HG03378 (cell line): Measurements from ENCODE around the gene WWOX.

Source experiments
- ATAC-seq: cut with Tn5 transposase; IDR thresholded peaks from one replicate; pipeline ENCODE4 v1.9.1; 2021; ENCODE audit warnings: mild to moderate bottlenecking, moderate library complexity; ENCODE audit not compliant: unreplicated experiment

Gene WWOX

DNA sequence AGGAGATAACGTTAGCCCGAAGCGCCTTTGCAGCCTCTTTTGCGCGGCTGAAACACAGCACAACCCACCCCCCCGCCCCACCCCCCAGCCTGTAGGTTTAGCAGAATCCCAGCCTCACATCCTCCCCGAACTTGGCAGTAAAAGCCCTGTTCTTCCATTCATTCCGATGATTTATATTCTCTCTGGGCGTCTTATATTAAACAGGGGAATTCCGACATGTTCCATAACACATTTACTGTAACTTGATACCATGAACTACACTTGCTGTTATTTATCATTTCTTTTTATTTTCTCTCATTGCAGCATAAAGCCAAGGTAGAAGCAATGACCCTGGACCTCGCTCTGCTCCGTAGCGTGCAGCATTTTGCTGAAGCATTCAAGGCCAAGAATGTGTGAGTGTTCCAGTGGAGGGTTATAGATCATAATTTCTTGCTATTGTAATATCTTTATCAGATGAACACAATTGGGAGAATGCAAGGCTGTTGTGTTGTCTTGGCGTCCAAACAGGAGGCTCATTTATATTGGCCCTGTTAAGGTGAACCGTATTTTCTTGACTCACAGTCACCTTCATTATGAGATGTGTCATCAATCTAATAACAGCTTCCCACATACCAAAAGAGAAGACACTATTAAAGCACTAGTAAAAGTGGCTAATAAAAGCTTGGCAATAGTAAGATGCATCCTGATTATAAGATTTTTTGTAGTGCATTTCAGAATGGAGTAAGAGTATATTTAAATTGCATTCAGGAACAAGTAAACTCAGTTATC is 287.3 kb downstream of the WWOX start:
- no peak for ATAC-seq

GRCh38 chr16:78389009-78389498 is 289.6 kb downstream of the WWOX start:
- no peak for ATAC-seq

DNA sequence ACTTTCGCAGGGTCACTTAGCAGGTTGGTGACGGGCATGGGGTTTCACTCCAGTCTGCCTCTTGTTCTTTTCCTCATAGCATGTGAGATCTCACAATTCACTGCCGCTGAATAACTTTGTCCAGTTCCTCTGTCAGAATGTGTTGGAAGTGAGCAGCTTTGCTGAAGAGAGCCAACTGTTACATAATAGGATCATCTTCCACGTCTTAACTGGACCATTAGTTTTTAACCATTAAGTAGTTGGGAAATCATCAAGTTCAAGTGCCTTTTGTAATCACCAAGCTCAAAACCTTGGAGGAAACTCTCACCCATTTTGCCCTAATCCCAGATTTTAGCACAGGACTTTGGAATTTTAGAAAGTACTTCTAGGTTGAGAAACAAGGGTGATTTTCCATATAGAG is 290.6 kb downstream of the WWOX start:
- ATAC-seq = no peak

- ATAC-seq = no peak
Measured at GRCh38 chr16:78390508-78391324, 291.3 kb downstream of the WWOX start.

DNA sequence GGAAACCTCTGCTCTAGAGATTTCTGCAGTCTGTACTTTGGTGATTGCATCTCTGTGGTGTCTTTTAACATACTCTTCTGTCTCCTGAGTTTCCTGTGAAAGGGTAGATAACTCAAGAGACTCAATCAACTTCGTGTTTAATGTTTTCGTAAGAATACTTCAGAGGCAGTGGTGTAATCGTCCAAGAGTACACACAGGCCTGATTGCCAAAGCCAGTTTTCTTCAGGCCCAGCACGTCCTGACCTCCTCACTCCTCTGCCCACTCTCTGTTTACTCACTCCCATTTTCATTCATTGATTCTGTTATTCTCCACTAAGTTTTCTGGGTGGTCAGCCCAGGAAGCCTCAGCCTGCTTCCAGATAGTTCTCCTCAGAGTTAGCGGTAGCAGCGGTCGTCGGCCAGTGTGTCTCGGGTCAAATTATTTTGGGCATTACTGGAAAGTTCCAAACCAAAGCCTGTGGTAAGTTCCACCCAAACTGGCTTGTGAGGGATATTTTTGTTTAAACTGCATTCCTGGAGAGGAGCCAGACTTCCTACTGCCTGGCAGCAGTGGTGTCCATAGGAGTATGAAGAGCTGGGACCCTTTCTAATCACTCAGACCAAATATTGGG is 293.2 kb downstream of the WWOX start:
- no peak for ATAC-seq

- no peak for ATAC-seq
Measured at GRCh38 chr16:78395035-78395434, 295.6 kb downstream of the WWOX start.

GRCh38 chr16:78396046-78396445 is 296.6 kb downstream of the WWOX start:
- no peak for ATAC-seq

DNA sequence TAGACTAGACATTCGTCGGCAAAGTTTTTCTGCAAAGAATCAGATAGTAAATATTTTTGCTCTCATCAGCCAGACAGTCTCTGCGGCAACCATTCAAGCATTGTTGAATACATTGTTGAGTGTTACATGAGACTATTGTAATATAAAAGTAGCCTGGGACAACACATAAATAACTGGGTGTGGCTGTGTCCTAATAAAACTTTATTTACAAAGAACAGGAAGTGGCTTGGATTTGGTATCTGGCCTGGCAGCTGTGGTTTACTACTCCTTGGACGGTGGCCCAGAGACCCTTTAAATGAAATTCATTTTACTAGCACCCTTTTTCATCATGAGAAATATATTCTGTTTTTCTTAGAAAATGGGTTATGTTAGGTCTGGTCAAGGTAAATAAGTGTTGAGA is 297.2 kb downstream of the WWOX start:
- no peak for ATAC-seq

DNA sequence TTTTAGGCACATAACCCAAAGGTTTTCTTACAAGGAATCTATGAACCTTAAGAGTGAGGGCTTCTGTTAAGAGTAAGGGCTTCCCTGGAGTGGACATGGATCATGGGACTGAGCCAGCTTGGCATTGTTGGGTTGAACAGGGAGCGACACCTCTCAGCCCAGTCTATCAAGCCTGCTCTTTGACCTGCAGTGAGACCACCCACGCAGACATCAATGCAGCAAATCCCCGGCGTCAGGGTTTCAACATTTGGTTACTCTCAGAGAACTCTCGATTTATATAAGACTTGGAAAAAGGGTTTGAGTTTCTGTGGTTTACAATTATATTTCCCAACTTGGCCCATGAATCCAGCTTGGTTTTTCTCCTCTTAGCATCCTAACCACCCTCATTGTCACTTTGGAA is 299.9 kb downstream of the WWOX start:
- ATAC-seq = no peak

DNA sequence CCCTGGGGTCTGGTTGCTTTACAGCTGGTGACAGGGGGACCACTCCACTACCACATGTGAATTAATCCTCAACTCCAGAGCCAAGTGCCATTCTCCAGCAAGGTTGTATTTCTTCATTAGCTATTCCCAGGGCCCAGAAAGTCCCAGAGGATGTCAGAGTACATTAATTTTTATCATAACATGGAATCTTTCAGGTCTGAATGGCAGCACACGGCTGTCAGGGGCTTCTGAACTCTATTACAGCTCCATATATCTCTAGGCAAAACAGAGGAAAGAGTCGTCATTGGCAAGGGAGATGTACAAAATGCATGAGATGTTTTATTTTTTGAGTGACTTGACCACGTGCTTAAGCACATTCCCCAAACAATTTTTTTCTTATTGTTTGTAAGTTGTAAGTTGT is 303.4 kb downstream of the WWOX start:
- ATAC-seq = no peak

- ATAC-seq = no peak
Measured at GRCh38 chr16:78405040-78405439, 305.6 kb downstream of the WWOX start.

- ATAC-seq = no peak
Measured at GRCh38 chr16:78405833-78406232, 306.4 kb downstream of the WWOX start.

GRCh38 chr16:78407191-78407590 is 307.7 kb downstream of the WWOX start:
- ATAC-seq = no peak

- ATAC-seq = no peak
Measured at GRCh38 chr16:78413651-78414050, 314.2 kb downstream of the WWOX start.

DNA sequence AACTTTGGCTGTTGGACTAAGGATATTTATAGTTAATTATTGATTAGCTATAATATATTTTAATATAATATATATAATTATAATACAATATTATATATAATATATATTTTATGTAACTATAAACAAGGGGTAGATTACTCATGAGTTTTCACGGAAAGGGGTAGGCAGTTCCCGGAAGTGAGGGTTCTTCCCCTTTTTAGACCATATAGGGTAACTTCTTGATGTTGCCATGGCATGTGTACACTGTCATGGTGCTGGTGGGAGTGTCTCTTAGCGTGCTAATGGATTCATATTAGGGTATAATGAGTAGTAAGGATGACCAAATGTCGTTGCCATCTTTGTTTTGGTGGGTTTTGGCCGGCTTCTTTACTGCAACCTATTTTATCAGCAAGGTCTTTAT is 315.6 kb downstream of the WWOX start:
- no peak for ATAC-seq

- ATAC-seq = no peak
Measured at GRCh38 chr16:78415669-78416068, 316.2 kb downstream of the WWOX start.

GRCh38 chr16:78416400-78416799 is 316.9 kb downstream of the WWOX start:
- no peak for ATAC-seq

DNA sequence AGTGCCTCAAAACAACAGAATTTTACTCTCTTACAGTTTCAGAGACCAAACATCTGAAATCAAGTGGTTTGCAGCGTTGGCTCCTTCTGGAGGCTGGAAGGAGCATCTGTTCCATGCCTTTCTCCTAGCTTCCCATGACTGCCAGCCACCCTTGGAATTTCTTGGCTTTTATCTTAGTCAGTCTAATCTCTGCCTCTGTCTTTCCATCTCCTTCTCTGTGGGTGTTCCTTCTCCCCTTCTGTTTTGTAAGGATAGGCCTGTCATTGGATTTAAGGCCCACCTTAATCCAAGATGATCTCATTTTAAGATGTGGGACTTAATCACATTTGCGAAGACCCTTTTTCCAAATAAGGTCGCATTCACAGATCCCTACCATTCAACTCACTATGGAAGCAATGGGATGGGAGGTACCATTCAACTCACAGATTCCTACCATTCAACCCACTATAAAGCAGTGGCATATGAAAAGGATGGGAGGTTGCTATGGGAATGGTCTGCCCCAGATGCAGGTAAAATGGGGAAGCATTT is 321.8 kb downstream of the WWOX start:
- no peak for ATAC-seq

DNA sequence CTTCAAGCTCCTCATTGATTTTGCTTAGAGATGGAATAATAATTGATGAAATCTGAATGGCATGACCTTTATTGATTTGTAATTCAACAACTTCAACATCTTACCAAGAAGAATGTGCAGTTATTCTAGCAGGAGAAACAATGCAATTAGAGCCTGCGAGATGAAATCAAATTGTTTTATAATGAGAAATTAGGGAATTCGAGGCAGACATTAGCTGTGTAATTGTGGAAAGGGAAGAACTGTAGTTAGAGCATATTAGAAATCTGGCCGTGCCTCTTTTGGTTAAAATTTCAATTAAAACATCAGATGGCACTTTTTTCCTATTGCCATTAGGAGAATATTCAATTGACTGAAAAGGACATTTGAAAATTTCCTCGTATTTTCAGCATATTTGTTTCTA is 325.8 kb downstream of the WWOX start:
- no peak for ATAC-seq

DNA sequence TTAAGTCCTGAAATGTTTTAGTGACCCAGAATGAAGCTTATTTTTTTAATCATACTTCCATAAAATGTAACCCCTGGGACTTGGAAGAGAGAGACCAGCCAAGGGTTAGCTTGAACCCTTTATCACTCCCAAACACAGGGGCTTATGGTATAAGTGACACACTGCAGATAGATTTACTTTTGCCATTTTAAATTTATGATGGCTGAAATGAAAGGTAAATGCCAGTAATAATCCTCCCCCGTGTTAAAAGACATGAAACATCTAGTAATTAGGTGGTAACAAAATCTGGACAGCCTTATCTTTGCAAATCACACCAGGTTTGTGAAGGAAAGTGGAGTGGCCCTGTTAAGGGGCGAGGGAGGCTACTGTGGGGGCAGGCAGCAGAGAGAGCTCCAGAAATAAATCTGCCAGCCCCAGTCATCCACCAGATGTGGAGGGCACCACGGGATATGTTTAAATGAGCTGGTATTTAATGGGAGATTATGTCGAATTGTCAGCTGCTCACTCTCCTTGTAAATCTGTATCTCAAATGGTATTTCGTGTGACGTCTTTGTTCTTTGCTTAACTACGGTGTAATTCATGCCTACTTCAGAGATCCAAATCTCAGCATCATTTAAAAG is 326.5 kb downstream of the WWOX start:
- ATAC-seq = no peak

DNA sequence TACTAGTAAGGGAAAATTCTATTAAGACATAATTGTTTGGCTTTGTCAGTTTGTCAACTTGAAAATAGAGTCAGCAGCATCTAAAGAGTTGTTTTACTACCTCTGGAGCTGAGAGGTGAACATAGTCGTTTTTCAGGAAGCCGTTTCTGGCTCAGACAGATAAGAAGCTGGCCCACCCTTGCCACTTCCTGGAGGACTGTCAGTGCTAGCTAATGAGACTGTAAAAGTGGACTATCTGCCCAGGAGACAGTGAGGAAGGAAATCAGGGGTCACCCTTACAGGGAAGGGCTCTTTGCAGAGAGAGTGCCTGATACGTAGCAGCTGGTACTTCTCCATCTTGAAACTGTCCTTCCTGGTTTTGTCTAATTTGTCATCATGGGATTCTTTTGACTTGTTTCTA is 328.7 kb downstream of the WWOX start:
- ATAC-seq = no peak
